Measurements from ENCODE around the gene ZMIZ1.

The ZMIZ1 gene

DNA sequence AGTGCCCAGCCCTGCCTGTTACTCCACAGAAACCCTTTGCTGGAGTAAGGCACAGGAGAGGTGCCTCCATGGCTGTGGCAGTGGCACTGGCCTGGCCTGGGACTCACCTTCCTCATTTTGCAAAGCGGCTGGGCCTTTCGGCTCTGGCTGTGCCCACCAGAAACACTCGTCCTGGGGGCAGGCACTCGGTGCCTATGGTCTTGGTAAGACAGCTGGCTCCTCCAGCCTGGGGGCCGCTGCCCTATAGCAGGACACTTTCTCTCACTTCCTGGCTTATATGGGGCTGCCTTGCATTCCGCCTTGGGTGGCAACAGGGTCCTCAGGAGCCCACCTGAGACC lies 13.2 kb downstream of the ZMIZ1 start:
- DNase-seq (ENCODE audit: low read depth in 2 of 2), result no peak

DNA sequence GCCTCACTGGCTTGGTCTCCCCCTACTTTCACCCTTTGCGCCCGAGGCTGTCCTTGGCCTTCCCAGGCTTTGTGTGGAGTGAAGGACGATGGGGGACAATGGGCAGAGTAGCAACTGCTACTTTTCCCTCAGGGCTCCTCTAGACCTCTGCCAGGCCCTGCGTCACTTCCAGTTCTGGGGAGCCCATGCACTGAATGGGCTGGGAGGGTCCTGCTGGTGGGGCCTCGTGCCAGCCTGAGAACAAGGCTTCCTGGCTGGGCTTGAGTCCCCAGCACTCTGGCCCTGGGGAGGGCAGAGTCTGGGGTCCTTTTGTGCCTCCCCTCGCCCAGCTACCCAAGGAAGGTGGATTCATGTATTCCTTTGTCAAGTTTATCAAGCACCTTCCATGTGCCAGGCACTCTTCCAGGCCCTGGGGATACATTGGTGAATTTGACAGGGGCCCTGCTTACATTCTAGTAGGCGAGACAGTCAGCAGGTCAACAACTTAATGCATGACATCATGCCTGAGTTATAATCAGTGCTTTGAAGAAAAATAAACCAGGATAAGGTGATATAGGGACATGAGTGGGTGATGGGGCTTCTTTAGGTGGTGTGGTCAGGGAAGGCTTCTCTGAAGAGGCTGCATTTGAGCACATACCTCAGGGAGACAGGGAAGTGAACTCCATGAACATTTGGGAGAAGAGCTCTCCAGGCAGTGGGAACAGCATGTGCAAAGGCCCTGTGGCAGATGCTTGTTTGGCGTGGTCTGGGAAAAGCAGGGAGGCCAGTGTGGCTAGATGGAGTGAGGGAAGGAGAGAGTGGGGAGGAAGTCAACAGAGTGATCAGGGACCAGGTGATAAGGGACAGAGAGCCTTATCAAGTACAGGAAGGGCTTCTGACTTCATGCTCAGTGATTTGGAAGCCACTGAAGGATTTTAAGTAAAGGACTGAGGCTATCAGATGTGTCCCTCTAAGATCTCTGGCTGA lies 14.1 kb downstream of the ZMIZ1 start:
- no peak for DNase-seq (ENCODE audit: low read depth in 2 of 2)

DNA sequence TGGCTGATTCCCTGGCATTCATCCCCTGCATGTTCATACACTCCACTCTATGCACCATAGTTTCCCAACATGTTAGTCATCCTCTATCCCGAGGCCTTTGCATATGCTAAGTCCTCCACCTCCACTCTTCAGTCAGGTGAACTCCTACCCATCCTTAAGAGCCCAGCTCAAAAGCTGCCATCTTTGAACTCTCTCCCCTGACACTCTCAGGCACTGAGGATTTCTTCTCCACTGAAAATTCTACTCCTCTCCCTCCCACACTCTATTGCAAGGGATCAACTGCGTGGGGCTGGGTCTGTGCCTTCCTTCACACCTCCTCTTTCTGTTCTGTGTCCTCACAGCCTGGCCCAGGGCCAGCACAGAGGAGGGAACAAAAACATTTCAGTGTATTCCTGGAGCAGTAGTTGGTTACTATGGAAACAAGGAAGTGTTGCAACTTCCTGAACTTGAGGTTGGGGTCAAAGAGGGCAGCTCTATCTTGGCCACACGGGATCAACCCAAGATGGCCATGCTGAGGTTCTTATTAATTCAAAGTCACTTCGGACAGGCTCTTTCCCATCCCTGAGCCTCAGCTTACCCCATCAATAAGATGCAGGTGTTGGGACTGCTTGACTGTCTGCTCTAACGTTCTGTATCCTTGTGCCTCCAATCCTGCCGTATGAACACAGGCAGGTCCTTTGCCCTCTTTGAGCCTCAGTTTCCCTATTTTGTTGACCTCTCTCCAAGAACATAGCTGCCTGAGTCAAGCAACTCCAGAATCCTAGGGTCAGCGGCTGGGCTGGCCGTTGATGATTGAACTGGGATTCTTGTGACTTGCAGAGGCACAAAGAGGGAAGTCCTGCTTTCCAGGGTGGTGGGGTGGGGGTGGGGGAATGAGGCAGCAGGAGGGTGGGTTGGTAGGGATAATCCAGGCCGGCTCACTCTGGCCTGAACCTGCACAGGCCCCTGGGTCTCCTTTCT lies 15.5 kb downstream of the ZMIZ1 start:
- no peak for DNase-seq (ENCODE audit: low read depth in 2 of 2)

DNA sequence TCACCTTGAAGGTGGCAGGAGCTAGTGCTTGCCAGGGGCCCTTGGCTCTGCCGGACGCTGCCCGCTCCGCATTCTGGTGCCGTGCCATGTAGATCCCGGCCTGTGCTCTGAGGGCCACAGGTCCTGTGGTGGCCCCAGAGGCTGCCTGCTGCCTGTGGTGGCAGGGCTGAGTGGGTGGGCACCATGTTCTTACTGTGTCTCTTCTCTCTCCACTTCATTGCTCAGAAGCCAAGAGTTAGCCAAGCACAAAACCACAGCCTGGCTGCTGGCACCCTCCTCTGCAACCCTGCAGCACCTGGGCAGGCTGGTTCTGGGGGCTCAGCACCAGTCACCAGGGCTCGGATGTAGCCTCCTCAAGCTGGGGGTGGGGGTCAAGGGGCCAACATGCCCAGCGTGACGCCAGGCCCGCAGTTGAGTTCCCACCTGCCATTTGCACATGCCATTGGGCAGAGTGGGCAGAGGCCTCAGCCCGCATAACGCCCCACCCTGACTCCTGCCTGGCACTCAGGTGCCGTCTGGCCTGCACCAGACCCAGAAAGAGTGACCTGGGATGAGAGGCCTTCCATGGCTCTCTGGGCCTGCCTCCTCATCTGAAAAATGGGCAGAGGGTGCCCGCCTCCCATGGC lies 16.3 kb downstream of the ZMIZ1 start:
- no peak for DNase-seq (ENCODE audit: low read depth in 2 of 2)

DNA sequence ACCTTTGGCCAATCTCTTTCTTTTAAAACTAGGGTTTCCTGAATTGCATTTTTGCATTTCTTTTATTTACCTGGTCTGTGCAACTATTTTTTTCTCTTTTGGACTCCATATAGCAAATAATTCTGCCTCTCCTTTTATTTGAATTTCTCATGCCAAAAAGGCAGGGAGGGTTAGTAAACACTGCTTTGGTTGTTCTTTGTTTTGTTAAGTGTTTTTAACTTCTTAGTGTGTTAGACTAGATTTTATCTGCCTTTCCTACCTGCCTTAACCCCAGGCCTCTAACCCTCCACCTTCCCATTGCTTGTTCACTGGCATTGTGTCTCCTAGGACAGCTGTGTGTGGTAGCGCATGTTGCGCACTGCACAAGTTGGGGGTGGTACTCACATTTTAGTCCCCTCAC lies 18.1 kb downstream of the ZMIZ1 start:
- no peak for DNase-seq (ENCODE audit: low read depth in 2 of 2)

DNA sequence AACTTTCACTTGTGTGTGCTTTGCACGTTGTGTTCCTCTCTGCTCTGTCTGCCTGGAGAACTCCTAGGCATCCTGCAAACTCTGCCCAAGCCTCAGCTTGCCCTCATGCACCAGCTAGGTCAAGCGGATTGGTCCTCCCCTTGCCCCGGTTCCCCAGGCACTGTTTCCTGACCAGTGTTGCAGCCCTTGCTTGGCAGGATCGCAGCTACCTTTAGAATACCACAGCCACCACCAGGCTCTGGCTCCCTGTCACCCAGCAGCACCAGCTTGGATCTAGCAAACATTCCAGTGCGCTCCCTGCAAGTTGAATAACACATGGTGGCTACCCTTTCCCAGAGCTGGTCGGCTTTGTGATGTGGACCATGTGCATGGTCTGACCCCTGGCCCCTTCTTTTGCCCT lies 19.0 kb downstream of the ZMIZ1 start:
- DNase-seq (ENCODE audit: low read depth in 2 of 2), result no peak

DNA sequence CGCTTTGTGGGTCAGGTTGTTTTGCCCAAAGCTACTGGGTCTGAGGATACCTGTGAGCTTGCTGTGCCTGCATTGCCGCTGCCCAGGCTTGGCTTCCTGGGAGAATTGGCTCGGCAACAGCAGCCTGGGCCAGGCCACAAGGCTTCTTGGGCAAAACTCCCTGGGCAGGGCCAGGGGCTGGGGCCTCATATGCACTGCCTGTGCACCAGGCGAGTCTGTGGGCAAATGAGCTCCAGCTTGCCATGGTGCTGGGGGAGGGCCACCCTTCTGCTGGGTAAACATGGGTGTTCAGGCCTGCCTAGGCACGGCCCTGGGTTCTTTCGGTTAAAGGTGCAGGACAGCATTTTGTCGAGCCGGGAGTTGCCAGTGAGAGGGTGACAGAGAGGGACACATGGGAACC lies 19.4 kb downstream of the ZMIZ1 start:
- no peak for DNase-seq (ENCODE audit: low read depth in 2 of 2)

DNA sequence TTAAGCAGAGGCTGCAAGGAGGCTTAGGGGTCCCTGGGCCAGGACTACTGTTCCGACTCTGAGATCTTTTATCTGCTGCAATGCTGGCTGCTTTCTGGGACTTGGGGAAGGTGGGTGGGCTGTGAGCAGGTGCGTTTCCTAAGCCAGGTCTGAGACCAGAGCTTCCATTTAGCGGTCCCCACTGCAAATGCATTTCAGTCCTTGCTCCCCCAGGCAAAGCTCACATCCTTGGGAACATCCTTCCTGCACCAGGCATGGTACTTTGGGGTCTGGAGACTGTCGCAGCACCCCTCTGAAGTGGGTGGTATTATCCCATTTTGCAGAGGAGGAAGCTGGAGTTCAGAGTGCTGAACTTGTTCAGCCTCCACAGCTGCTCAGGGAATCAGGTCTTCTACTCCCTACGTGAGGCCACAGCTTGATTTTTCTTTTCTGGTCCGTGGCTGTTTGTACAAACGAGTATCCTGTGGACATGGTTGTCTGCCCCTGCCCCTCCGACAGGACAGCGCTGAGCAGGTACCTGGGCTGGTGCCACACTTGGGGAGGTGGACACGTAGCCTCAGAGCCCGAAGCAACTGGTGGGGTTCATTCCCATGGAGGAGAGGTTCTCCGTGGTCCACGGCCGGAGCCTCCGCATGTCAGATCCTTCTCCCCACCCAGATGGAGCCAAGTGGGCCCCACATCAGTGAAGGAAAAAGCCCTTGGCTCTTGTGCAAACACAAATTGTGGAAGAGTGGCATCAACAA lies 20.0 kb downstream of the ZMIZ1 start:
- DNase-seq (ENCODE audit: low read depth in 2 of 2), result no peak

DNA sequence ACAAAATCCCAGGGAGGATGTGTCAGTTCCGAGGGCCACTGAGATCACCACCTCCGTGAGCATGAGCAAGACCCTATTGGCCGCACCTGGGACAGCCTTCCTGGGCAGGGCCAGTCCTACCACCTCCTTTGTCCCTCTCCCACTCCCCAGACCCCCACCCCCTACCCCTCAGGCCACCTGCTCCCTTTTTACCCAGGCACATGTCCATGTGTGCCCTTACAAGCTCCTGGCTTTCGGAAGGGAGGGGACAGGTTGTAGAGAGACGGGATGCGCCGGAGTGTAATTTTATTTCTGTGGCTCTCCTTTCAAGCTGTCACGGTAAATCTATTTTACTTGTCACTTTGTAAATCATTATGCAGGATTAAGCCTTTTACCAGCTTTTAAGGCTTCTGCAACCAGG lies 20.9 kb downstream of the ZMIZ1 start:
- DNase-seq (ENCODE audit: low read depth in 2 of 2), result no peak

DNA sequence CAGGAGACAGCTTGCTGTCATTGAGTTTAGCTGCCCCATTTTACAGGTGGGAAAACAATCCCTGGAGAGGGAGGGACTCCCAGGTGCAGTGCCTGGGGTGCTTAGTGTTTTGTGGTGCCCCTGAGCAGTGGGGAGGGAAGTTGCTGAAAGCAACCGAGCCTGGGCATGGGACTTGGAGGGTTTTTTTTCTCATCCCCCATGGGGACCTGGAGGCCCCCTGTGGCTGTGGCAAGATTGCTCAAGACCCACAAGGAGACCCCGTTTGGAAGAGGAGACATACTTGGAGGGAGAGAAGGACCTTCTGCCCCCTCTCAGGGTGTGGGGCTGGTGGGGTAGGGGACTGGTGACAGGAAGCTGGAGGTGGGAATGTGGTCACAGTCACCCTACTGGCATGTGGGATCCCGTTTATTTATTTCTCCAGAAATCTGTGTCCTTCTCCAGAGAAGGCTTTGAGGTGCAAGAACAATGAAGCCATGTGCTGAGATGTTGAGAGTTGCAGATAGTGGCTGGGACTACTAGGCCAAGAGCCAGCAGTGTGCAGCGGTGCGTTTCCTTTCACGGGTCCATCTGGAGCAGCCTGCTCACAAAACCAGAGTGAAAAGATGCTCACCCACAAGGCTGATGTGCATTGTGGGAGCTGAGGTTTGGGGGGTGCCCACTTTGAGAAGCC lies 21.5 kb downstream of the ZMIZ1 start:
- DNase-seq (ENCODE audit: low read depth in 2 of 2), result no peak

DNA sequence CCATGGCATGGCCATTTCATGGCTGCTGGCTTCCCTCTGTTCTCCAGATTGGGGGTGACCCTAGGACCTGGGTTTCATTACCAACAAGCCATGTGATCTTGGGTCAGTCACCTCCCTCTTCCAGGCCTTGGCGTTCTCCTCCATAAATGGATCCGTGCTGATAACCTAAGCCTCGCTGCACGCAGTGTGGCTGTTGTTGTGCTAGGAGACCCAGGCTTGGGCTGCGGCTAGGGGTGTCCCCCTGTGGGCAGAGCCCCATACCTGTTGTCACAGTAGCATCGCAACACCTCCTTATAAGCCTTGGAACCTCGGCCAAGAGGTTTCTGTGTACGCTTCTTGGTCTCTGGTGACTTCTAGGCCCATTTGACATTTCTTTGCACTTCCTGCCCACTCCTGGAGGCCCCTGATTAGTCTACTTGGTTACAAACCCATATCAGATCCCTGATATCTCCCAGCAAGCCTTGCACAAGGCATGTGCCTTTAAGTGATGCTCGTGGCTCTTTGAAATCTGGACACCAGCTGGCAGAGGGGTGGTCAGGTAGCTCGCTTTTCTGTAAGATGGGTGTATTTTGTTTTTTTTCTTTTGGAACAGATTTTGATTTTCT lies 23.6 kb downstream of the ZMIZ1 start:
- no peak for DNase-seq (ENCODE audit: low read depth in 2 of 2)

DNA sequence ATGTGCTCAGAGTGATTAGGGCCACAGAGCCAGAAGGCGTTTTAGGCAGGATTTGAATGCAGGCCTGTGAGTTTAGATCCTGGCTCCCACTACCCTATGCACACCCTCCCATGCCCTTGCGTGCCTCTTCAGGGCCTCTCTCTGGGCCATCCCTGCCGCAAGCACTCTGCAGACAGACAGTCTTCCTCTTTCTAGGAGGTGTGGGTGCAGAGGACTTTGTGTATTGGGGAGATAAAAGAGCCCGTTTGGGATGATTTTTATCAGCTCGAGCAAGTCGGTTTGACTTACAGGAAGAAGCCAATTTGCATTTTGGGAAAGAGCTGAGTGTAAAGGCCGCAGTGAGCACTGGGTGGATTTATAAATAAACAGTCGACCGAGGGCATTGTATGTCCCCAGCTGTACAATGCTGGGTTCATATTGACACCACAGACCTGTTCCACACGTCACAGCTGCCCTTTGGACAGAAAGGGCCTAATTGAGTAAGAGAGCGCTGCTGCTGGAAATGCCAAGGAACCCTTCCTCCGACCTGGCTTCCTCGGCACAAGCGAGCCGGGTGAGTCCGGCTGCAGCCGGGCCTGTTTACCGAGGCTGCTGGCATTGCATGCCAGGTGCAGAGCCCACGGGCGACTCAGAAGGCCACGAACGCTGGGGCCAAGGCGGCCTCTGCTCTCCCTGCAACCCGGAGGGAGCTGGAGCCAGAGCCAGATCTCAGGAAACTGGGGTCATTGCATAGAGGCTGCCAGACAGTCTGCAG lies 25.1 kb downstream of the ZMIZ1 start:
- no peak for DNase-seq (ENCODE audit: low read depth in 2 of 2)

DNA sequence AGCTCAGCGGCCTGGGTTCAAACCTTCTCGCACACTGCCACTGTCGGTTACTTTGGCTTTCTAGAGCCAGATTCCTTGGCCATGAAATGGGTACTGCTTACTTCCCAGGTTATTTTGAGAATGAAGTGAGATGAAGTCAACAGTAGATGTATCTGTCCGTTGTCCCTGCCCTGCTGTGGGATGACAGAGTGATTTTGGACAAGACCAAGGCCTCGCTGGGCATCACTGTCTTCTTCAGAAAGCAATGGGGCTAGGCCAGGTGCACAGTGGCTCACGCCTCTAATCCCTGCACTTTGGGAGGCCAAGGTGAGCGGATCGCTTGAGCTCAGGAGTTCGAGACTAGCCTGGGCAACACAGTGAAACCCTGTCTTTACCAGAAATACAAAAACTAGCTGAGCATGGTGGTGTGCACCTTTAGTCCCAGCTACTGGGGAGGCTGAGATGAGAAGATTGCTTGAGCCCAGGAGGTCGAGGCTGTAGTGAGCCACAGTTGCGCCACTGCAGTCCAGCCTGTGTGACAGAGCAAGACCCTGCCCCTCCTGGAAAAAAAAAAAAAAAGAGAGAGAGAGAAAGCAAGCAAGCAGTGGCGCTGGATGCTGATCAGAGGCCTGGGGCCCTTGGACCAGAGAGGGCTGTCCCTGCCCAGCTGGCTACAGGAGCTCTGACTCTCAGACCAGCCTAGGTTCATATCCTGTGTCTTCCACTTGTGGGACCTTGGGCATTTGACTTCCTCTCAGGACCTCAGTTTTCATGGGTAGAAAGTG lies 25.8 kb downstream of the ZMIZ1 start:
- DNase-seq (ENCODE audit: low read depth in 2 of 2), result no peak

DNA sequence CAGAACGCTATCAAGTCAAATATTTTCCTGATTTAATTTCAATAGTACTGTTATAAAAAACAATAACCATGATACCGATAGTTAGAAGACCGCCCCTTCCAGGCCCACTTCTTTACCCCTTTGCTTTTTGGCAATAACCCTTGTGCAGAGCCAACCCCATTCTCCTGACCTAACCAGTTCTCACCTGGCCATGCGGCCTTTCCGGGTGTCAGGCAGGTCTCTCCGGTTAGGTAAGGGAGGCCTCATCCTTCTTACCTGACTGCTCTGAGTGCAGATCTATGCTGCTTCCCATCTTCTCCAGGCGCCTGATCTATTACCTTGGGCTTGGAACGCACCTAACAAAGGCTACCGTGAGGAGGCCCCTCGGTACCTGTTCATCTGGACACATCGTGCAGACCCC lies 26.6 kb downstream of the ZMIZ1 start:
- DNase-seq (ENCODE audit: low read depth in 2 of 2), result no peak

DNA sequence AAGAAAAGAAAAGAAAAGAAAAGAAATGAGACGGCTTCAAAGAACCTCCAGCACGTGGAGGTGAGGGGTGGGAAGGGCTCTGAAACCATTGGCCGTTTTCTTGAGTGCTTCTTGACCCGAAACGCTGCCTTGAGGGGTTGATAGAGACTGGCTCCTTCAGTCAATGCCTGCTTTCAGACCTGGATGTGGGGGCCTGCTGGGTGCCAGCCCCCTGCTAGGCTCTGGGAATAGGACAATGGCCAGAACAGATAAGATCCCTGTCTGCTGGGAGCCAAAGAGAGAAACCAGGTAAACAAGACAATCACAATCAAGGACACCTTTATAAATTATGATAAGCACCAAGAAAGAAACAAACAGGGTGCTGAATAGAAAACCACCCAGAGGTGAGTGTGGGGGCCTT lies 27.7 kb downstream of the ZMIZ1 start:
- no peak for DNase-seq (ENCODE audit: low read depth in 2 of 2)

DNA sequence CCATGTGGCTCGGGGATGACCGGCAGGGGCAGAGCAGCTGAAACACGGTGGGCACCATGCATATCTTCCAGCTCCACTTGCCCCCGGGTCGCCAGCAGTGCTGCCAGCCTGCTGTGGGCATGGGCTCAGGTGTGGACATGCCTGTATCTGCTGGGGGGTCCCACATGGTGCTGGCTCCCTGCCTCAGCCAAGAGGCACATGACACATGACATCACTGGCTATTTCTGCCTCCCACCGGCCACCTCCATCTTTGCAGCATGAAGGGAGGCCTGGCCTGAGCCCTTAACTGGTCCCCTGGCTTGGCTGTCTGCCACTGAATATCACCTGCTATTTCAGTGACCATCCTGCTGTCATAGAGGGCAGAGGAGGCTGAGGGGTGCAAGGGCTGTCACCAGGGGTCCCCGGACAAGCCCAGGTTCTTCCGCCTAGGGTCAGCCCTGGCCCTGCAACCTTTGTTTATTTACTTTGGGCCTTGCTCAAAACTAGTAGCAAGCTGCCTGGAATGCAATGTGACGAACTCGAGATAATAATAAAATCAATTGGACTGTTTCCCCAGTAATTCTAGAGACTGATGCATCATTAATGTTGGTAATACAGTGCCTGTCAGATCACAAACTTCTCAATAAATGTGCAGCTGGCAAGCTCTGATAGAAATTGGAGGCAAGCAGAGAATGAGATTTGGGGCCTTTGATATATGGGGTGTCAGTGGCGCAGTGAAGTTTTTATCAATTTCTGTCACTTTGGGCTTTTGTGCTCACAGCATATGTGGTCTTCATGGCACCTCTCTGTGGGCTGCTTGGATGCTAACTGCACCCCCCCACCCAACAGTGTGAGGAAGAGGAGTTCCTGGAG lies 28.5 kb downstream of the ZMIZ1 start:
- no peak for DNase-seq (ENCODE audit: low read depth in 2 of 2)

DNA sequence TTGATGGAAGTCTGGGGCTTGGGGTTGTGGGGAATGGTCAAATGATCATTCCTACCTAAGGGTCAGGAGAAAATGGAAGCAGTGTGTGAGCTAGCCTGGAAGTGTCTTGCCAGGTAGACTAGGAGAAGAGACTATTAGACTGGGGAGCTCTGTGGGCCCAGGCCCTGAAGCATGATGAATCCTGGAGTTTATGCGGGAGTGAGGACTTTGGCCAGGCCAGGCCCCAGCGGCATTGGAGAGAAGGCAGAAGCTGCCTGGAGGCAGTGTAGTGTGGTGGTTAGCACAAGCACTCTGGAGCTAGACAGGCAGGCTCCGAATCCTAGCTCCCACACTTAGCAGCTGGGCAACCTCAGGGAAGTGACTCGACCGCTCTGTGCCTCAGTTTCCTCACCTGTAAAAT lies 29.3 kb downstream of the ZMIZ1 start:
- no peak for DNase-seq (ENCODE audit: low read depth in 2 of 2)

DNA sequence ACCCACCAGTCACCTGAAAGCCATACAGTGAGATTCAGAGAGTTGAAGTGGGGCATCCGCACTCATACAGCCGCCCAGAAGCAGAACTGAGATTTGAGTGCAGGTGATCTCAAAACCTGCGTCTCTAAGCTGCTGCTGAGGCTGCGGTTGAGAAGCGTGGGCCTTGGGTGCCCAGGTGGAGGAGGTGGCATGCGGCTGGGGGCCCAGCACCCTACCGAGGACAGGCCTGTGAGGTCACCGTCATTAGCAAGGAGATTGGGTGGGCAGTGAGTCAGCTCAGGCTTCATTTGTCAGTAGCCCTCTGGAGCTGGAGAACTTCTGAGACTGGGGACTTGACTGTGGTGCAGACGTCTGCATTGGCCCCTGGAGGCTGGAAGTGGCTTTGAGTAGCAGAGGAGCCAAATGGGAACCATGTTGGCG lies 29.8 kb downstream of the ZMIZ1 start:
- DNase-seq (ENCODE audit: low read depth in 2 of 2), result no peak

Data from stimulated activated CD4-positive, alpha-beta T cell treated with anti-CD3 and anti-CD28 coated beads, Interleukin-12 subunit alpha, Interleukin-12 subunit beta, amount 100 ng/mL, for 24 hours (primary cell).